ENCODE results near the gene ST6GALNAC3.

ST6GALNAC3 gene

GRCh38 chr1:76473591-76473990 lies 399.0 kb downstream of the ST6GALNAC3 start:
- Histone ChIP-seq H3K36me3 (ENCODE audit: insufficient read depth, low read length) (no peaks in the 10 kb centered on the region), H3K4me1 (ENCODE audit: insufficient read depth, low read length) (no peaks in the 10 kb centered on the region), H3K4me3 (ENCODE audit: low read length) (no peak overlapping the region), H2AFZ (ENCODE audit: low read depth, low read length) (no peak overlapping the region), H3K27me3 (ENCODE audit: insufficient read depth, low read length) (no peaks in the 10 kb centered on the region), H3K9me3 (ENCODE audit: low read length) (no peaks in the 10 kb centered on the region)

GRCh38 chr1:76474922-76475321 lies 400.4 kb downstream of the ST6GALNAC3 start:
- H3K36me3 ChIP-seq (ENCODE audit: insufficient read depth, low read length) = no peaks in the 10 kb centered on the region
- H3K27me3 ChIP-seq (ENCODE audit: insufficient read depth, low read length) = no peaks in the 10 kb centered on the region
- H3K4me1 ChIP-seq (ENCODE audit: insufficient read depth, low read length) = no peaks in the 10 kb centered on the region
- H3K9me3 ChIP-seq (ENCODE audit: low read length) = no peaks in the 10 kb centered on the region
- no peak overlapping the region for H3K4me3 ChIP-seq (ENCODE audit: low read length)
- H2AFZ ChIP-seq (ENCODE audit: low read depth, low read length) = no peak overlapping the region

- Histone ChIP-seq H3K4me3 (ENCODE audit: low read length) (no peak overlapping the region), H3K36me3 (ENCODE audit: insufficient read depth, low read length) (no peaks in the 10 kb centered on the region), H2AFZ (ENCODE audit: low read depth, low read length) (no peak overlapping the region), H3K9me3 (ENCODE audit: low read length) (no peaks in the 10 kb centered on the region), H3K27me3 (ENCODE audit: insufficient read depth, low read length) (no peaks in the 10 kb centered on the region), H3K4me1 (ENCODE audit: insufficient read depth, low read length) (peaks cover 6% of the 10 kb centered on the region)
Observed at GRCh38 chr1:76477156-76477555, 402.6 kb downstream of the ST6GALNAC3 start.

- Histone ChIP-seq H2AFZ (ENCODE audit: low read depth, low read length) (no peak overlapping the region), H3K36me3 (ENCODE audit: insufficient read depth, low read length) (no peaks in the 10 kb centered on the region), H3K27me3 (ENCODE audit: insufficient read depth, low read length) (no peaks in the 10 kb centered on the region), H3K4me1 (ENCODE audit: insufficient read depth, low read length) (peaks cover 6% of the 10 kb centered on the region), H3K9me3 (ENCODE audit: low read length) (no peaks in the 10 kb centered on the region), H3K4me3 (ENCODE audit: low read length) (no peak overlapping the region)
Observed at GRCh38 chr1:76480827-76481226, 406.3 kb downstream of the ST6GALNAC3 start.

GRCh38 chr1:76481672-76482071 lies 407.1 kb downstream of the ST6GALNAC3 start:
- Histone ChIP-seq H3K27me3 (ENCODE audit: insufficient read depth, low read length) (no peaks in the 10 kb centered on the region), H3K4me3 (ENCODE audit: low read length) (no peak overlapping the region), H3K9me3 (ENCODE audit: low read length) (no peaks in the 10 kb centered on the region), H2AFZ (ENCODE audit: low read depth, low read length) (no peak overlapping the region), H3K36me3 (ENCODE audit: insufficient read depth, low read length) (no peaks in the 10 kb centered on the region), H3K4me1 (ENCODE audit: insufficient read depth, low read length) (peaks cover 6% of the 10 kb centered on the region)

GRCh38 chr1:76482272-76482671 lies 407.7 kb downstream of the ST6GALNAC3 start:
- no peak overlapping the region for H3K4me3 ChIP-seq (ENCODE audit: low read length)
- H3K36me3 ChIP-seq (ENCODE audit: insufficient read depth, low read length) = no peaks in the 10 kb centered on the region
- H3K4me1 ChIP-seq (ENCODE audit: insufficient read depth, low read length) = peaks cover 6% of the 10 kb centered on the region
- H3K27me3 ChIP-seq (ENCODE audit: insufficient read depth, low read length) = no peaks in the 10 kb centered on the region
- H3K9me3 ChIP-seq (ENCODE audit: low read length) = no peaks in the 10 kb centered on the region
- no peak overlapping the region for H2AFZ ChIP-seq (ENCODE audit: low read depth, low read length)

GRCh38 chr1:76491737-76492136 lies 417.2 kb downstream of the ST6GALNAC3 start:
- no peak overlapping the region for H3K4me3 ChIP-seq (ENCODE audit: low read length)

GRCh38 chr1:76492752-76493430 lies 418.3 kb downstream of the ST6GALNAC3 start:
- Histone ChIP-seq H3K27me3 (ENCODE audit: insufficient read depth, low read length) (no peaks in the 10 kb centered on the region), H2AFZ (ENCODE audit: low read depth, low read length) (no peak overlapping the region), H3K9me3 (ENCODE audit: low read length) (no peaks in the 10 kb centered on the region), H3K36me3 (ENCODE audit: insufficient read depth, low read length) (no peaks in the 10 kb centered on the region), H3K4me1 (ENCODE audit: insufficient read depth, low read length) (no peaks in the 10 kb centered on the region), H3K4me3 (ENCODE audit: low read length) (no peak overlapping the region)

More at GRCh38 chr1:76491737-76492136, 417.2 kb downstream of the ST6GALNAC3 start:
- H3K4me1 ChIP-seq (ENCODE audit: insufficient read depth, low read length) = no peaks in the 10 kb centered on the region
- H3K27me3 ChIP-seq (ENCODE audit: insufficient read depth, low read length) = no peaks in the 10 kb centered on the region
- H3K36me3 ChIP-seq (ENCODE audit: insufficient read depth, low read length) = no peaks in the 10 kb centered on the region
- no peak overlapping the region for H2AFZ ChIP-seq (ENCODE audit: low read depth, low read length)
- H3K9me3 ChIP-seq (ENCODE audit: low read length) = no peaks in the 10 kb centered on the region

GRCh38 chr1:76494807-76495206 lies 420.3 kb downstream of the ST6GALNAC3 start:
- Histone ChIP-seq H3K27me3 (ENCODE audit: insufficient read depth, low read length) (no peaks in the 10 kb centered on the region), H3K36me3 (ENCODE audit: insufficient read depth, low read length) (no peaks in the 10 kb centered on the region), H3K4me1 (ENCODE audit: insufficient read depth, low read length) (no peaks in the 10 kb centered on the region), H3K4me3 (ENCODE audit: low read length) (no peak overlapping the region), H3K9me3 (ENCODE audit: low read length) (no peaks in the 10 kb centered on the region), H2AFZ (ENCODE audit: low read depth, low read length) (no peak overlapping the region)

GRCh38 chr1:76496871-76497270 lies 422.3 kb downstream of the ST6GALNAC3 start:
- Histone ChIP-seq H3K9me3 (ENCODE audit: low read length) (no peaks in the 10 kb centered on the region), H3K4me3 (ENCODE audit: low read length) (no peak overlapping the region), H3K27me3 (ENCODE audit: insufficient read depth, low read length) (no peaks in the 10 kb centered on the region), H2AFZ (ENCODE audit: low read depth, low read length) (no peak overlapping the region), H3K4me1 (ENCODE audit: insufficient read depth, low read length) (peaks cover 16% of the 10 kb centered on the region), H3K36me3 (ENCODE audit: insufficient read depth, low read length) (no peaks in the 10 kb centered on the region)

- H3K36me3 ChIP-seq (ENCODE audit: insufficient read depth, low read length) = no peaks in the 10 kb centered on the region
- no peaks in the 10 kb centered on the region for H3K27me3 ChIP-seq (ENCODE audit: insufficient read depth, low read length)
- peaks cover 16% of the 10 kb centered on the region for H3K4me1 ChIP-seq (ENCODE audit: insufficient read depth, low read length)
- no peak overlapping the region for H2AFZ ChIP-seq (ENCODE audit: low read depth, low read length)
- H3K4me3 ChIP-seq (ENCODE audit: low read length) = no peak overlapping the region
- no peaks in the 10 kb centered on the region for H3K9me3 ChIP-seq (ENCODE audit: low read length)
Observed at GRCh38 chr1:76500116-76500515, 425.6 kb downstream of the ST6GALNAC3 start.

- H3K4me3 ChIP-seq (ENCODE audit: low read length) = peak overlapping the region; percentile 15
- peaks cover 16% of the 10 kb centered on the region for H3K4me1 ChIP-seq (ENCODE audit: insufficient read depth, low read length)
- H2AFZ ChIP-seq (ENCODE audit: low read depth, low read length) = peak overlapping the region; percentile 56
- no peaks in the 10 kb centered on the region for H3K36me3 ChIP-seq (ENCODE audit: insufficient read depth, low read length)
- H3K27me3 ChIP-seq (ENCODE audit: insufficient read depth, low read length) = no peaks in the 10 kb centered on the region
- H3K9me3 ChIP-seq (ENCODE audit: low read length) = no peaks in the 10 kb centered on the region
Observed at GRCh38 chr1:76501136-76501535, 426.6 kb downstream of the ST6GALNAC3 start.

- H3K4me3 ChIP-seq (ENCODE audit: low read length) = peak overlapping the region; percentile 15
- no peaks in the 10 kb centered on the region for H3K9me3 ChIP-seq (ENCODE audit: low read length)
- peaks cover 16% of the 10 kb centered on the region for H3K4me1 ChIP-seq (ENCODE audit: insufficient read depth, low read length)
- H3K36me3 ChIP-seq (ENCODE audit: insufficient read depth, low read length) = no peaks in the 10 kb centered on the region
- H2AFZ ChIP-seq (ENCODE audit: low read depth, low read length) = peak overlapping the region; percentile 56
- H3K27me3 ChIP-seq (ENCODE audit: insufficient read depth, low read length) = no peaks in the 10 kb centered on the region
Observed at GRCh38 chr1:76501586-76502219, 427.2 kb downstream of the ST6GALNAC3 start.

Data from neuron (in vitro differentiated cells).